GM12873 (cell line): Measurements from ENCODE around the gene SMCP.

ENCODE experiments used
- CTCF ChIP-seq: IDR thresholded peaks from 2 replicates; pipeline ENCODE4 v1.5.1; 2012; ENCODE audit warnings: low read depth, mild to moderate bottlenecking, moderate library complexity, low read length, control low read depth; ENCODE audit not compliant: insufficient read depth; ENCODE audit errors: missing control alignments

Gene SMCP

GRCh38 chr1:152886085-152886484 lies 8.0 kb downstream of the SMCP start:
- TF ChIP-seq CTCF: no peak

- no peak for TF ChIP-seq CTCF
These were observed 8.8 kb downstream of the SMCP start for GRCh38 chr1:152886758-152887409.

- TF ChIP-seq CTCF: no peak
These were observed 10.0 kb downstream of the SMCP start for GRCh38 chr1:152888126-152888525.

- TF ChIP-seq CTCF: no peak
These were observed 20.9 kb downstream of the SMCP start for GRCh38 chr1:152899027-152899426.

GRCh38 chr1:152899883-152900282 lies 21.8 kb downstream of the SMCP start:
- no peak for TF ChIP-seq CTCF

GRCh38 chr1:152901631-152902030 lies 23.5 kb downstream of the SMCP start:
- no peak for TF ChIP-seq CTCF

GRCh38 chr1:152902636-152903035 lies 24.5 kb downstream of the SMCP start:
- TF ChIP-seq CTCF: no peak
